Astrocyte (in vitro differentiated cells and primary cell): ENCODE measurements around the gene PALLD. TPM values are rescaled to one million over a fixed set of nuclear protein-coding genes. Genes with fewer than 3 reads are reported as not detected.

Source experiments
- DNase-seq: peaks from one replicate; pipeline ENCODE4 v3.0.0-alpha.2; 2010; ENCODE audit warnings: low read depth
- FAIRE-seq: peaks from 2 replicates; lab custom pipeline; 2011; peaks lifted over from hg19 to GRCh38; lab: Jason Lieb, UNC
- H2AFZ ChIP-seq: 2 replicates; pipeline ENCODE4 v1.6.0; 2012; ENCODE audit warnings: low read depth, low read length, inconsistent platforms
- H3K27ac ChIP-seq: 2 replicates; pipeline ENCODE4 v1.5.1; 2011; ENCODE audit warnings: low read depth, low read length, inconsistent platforms
- H3K27me3 ChIP-seq: 2 replicates; pipeline ENCODE4 v1.6.0; 2011; ENCODE audit warnings: low read length, inconsistent platforms; ENCODE audit not compliant: insufficient read depth
- H3K36me3 ChIP-seq: 2 replicates; pipeline ENCODE4 v1.5.1; 2011; ENCODE audit warnings: low read length, inconsistent platforms; ENCODE audit not compliant: insufficient read depth
- H3K4me1 ChIP-seq: 2 replicates; pipeline ENCODE4 v1.5.1; 2011; ENCODE audit warnings: low read length, inconsistent platforms; ENCODE audit not compliant: insufficient read depth
- H3K4me2 ChIP-seq: 2 replicates; pipeline ENCODE4 v1.6.0; 2012; ENCODE audit warnings: low read length, inconsistent platforms
- H3K4me3 ChIP-seq: 2 replicates; pipeline ENCODE4 v1.5.1; 2011; ENCODE audit warnings: low read depth, mild to moderate bottlenecking, low read length, inconsistent platforms; ENCODE audit not compliant: insufficient read depth
- H3K79me2 ChIP-seq: 2 replicates; pipeline ENCODE4 v1.6.0; 2012; ENCODE audit warnings: mild to moderate bottlenecking, low read length, inconsistent platforms; ENCODE audit not compliant: insufficient read depth
- H3K9ac ChIP-seq: 2 replicates; pipeline ENCODE4 v1.6.0; 2012; ENCODE audit warnings: mild to moderate bottlenecking, low read length, inconsistent platforms
- H3K9me3 ChIP-seq: 2 replicates; pipeline ENCODE4 v1.5.1; 2012; ENCODE audit warnings: low read depth, mild to moderate bottlenecking, low read length, inconsistent platforms; ENCODE audit not compliant: insufficient read depth
- H4K20me1 ChIP-seq: 2 replicates; pipeline ENCODE4 v1.6.0; 2012; ENCODE audit warnings: low read length, inconsistent platforms; ENCODE audit not compliant: insufficient read depth
- H3K27ac Mint-ChIP-seq: one replicate; pipeline ENCODE4 v1.8.0; 2021; ENCODE audit warnings: mild to moderate bottlenecking, mixed read lengths; ENCODE audit not compliant: unreplicated experiment
- H3K27me3 Mint-ChIP-seq: one replicate; pipeline ENCODE4 v1.8.0; 2021; ENCODE audit warnings: low read depth, mixed read lengths; ENCODE audit not compliant: unreplicated experiment
- H3K36me3 Mint-ChIP-seq: one replicate; pipeline ENCODE4 v1.8.0; 2021; ENCODE audit warnings: low read depth, mixed read lengths; ENCODE audit not compliant: unreplicated experiment
- H3K4me1 Mint-ChIP-seq: one replicate; pipeline ENCODE4 v1.8.0; 2021; ENCODE audit warnings: low read depth, mixed read lengths; ENCODE audit not compliant: unreplicated experiment
- H3K4me3 Mint-ChIP-seq: one replicate; pipeline ENCODE4 v1.8.0; 2021; ENCODE audit warnings: mild to moderate bottlenecking, moderate library complexity, mixed read lengths; ENCODE audit not compliant: unreplicated experiment
- H3K9me3 Mint-ChIP-seq: one replicate; pipeline ENCODE4 v1.8.0; 2021; ENCODE audit warnings: mild to moderate bottlenecking, mixed read lengths; ENCODE audit not compliant: unreplicated experiment
- CTCF ChIP-seq: IDR thresholded peaks from 2 replicates; pipeline ENCODE4 v1.5.1; 2011; ENCODE audit warnings: low read depth, mild to moderate bottlenecking, inconsistent platforms, low read length, moderate library complexity; ENCODE audit not compliant: insufficient read depth
- EZH2 ChIP-seq: IDR thresholded peaks from 2 replicates; pipeline ENCODE4 v1.6.1; 2012; ENCODE audit warnings: mild to moderate bottlenecking, low read length, inconsistent platforms; ENCODE audit not compliant: insufficient read depth
- total RNA-seq: library from RNA; stranded (reverse); gene quantifications from 2 replicates; pipeline ENCODE4 v1.2.1, GENCODE V29; 2021

The PALLD gene
- total RNA-seq, 1 donor from 2014 or later = 498 TPM

DNA sequence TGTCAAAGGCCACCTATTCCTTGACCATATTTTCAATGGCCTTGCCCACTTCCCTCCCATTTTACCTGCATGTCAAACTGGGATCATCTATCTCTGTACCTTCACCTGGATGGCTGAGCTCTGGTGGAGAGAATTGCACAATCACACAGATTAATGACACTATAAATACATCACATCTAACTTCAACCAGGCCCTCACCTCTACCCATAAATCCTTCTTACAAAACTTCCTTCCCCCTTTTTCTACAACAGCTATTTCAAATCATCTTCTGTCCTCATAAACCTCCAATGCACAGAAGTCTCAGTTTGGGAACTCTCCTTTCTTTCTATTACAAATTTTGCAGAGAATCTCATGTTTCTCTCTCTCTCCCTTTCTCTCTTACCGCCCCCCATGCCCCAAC lies 9.2 kb downstream of the PALLD start:
- no peak for FAIRE-seq
- H3K27me3 Mint-ChIP-seq = no peaks in the 10 kb centered on the region
- TF ChIP-seq CTCF (no peak), EZH2 (no peak)
- Histone ChIP-seq H3K27me3 (no peaks in the 10 kb centered on the region), H3K79me2 (no peaks in the 10 kb centered on the region), H2AFZ (no peak overlapping the region), H3K4me3 (no peak overlapping the region), H3K9me3 (no peaks in the 10 kb centered on the region), H3K27ac (no peak overlapping the region), H3K9ac (no peak overlapping the region), H4K20me1 (no peaks in the 10 kb centered on the region), H3K4me2 (no peak overlapping the region), H3K4me1 (no peaks in the 10 kb centered on the region), H3K36me3 (no peaks in the 10 kb centered on the region)
- H3K9me3 Mint-ChIP-seq = no peaks in the 10 kb centered on the region
- DNase-seq = no peak
- peaks cover 3% of the 10 kb centered on the region for H3K36me3 Mint-ChIP-seq
- H3K4me3 Mint-ChIP-seq = no peak overlapping the region
- no peak overlapping the region for H3K27ac Mint-ChIP-seq
- H3K4me1 Mint-ChIP-seq = peaks cover 16% of the 10 kb centered on the region

GRCh38 chr4:168507178-168507815 lies 10.4 kb downstream of the PALLD start:
- Histone ChIP-seq H3K4me1 (no peaks in the 10 kb centered on the region), H3K9me3 (no peaks in the 10 kb centered on the region), H3K36me3 (no peaks in the 10 kb centered on the region), H3K4me2 (no peak overlapping the region), H3K27me3 (no peaks in the 10 kb centered on the region), H3K79me2 (no peaks in the 10 kb centered on the region), H4K20me1 (no peaks in the 10 kb centered on the region), H2AFZ (no peak overlapping the region), H3K27ac (no peak overlapping the region), H3K4me3 (no peak overlapping the region), H3K9ac (no peak overlapping the region)
- no peak overlapping the region for H3K27ac Mint-ChIP-seq
- H3K4me3 Mint-ChIP-seq = no peak overlapping the region
- H3K36me3 Mint-ChIP-seq = peaks cover 2% of the 10 kb centered on the region
- TF ChIP-seq CTCF (no peak), EZH2 (no peak)
- H3K9me3 Mint-ChIP-seq = no peaks in the 10 kb centered on the region
- no peak for FAIRE-seq
- no peak for DNase-seq
- peaks cover 15% of the 10 kb centered on the region for H3K4me1 Mint-ChIP-seq
- H3K27me3 Mint-ChIP-seq = no peaks in the 10 kb centered on the region

- Histone ChIP-seq H3K9me3 (no peaks in the 10 kb centered on the region), H3K4me3 (no peak overlapping the region), H3K4me2 (no peak overlapping the region), H3K27ac (no peak overlapping the region), H3K4me1 (no peaks in the 10 kb centered on the region), H3K36me3 (no peaks in the 10 kb centered on the region), H4K20me1 (no peaks in the 10 kb centered on the region), H2AFZ (no peak overlapping the region), H3K9ac (no peak overlapping the region), H3K27me3 (no peaks in the 10 kb centered on the region), H3K79me2 (no peaks in the 10 kb centered on the region)
- TF ChIP-seq EZH2 (no peak), CTCF (no peak)
- Mint-ChIP-seq H3K4me3 (no peak overlapping the region), H3K27me3 (no peaks in the 10 kb centered on the region), H3K36me3 (peaks cover 2% of the 10 kb centered on the region), H3K4me1 (peaks cover 8% of the 10 kb centered on the region), H3K9me3 (no peaks in the 10 kb centered on the region), H3K27ac (no peak overlapping the region)
- DNase-seq (no peak), FAIRE-seq (no peak)
These were observed 11.8 kb downstream of the PALLD start for GRCh38 chr4:168508683-168509082.
